Measurements from ENCODE around the gene FER. TPM values are rescaled to one million over a fixed set of nuclear protein-coding genes. Genes with fewer than 3 reads are reported as not detected.
A peak's percentile ranks its signal among the peaks of the same experiment; 100 is the strongest.

FER gene
- total and polyA plus RNA-seq, 12 donors = 1.4 to 21.9 (median 14.9) TPM

DNA sequence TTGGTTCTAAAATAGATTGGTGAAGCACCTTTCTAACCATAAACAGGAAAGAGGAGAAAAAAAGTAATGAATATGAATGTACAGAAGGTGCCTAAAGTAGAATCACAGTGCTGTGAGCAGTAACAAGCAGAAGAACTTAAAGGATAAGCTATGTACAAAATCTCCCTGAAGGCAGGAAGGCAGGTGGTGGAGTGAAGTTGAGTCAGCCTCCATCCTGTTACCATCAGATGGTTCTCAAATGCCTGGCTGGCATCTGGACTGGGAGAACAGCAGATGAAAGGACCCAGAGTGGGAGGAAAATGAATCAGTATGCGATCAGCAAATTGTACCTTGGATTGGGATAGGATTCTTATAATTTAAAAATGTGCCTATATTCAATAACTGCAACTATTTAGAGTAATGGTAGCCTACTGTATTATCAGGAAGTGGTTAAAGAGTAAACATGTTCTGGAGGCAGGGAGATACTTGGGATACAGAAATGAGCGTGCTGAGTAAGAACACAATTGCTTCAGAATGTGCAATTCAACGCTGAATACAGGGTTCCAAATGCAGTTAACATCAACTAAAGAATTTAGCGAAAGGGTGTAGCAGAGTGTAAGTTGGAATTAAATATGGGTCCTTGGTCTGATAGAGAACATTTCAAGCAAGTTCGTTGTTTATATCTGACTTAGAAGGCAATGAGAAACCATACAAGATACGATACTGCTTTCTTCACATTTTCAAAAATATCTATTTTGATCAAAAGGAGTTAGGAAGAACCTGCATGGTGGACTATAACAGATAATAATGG, 21.1 kb upstream of the FER start:
- Histone ChIP-seq H3K27me3 (no peaks in the 10 kb centered on the region), H3K4me3 (peak overlapping the region in 8 of 10 donors; percentile 74 to 96 (median 88)), H3K36me3 (no peaks in the 10 kb centered on the region), H3K27ac (peak overlapping the region in 6 of 10 donors; percentile 94 to 96 (median 94)), H3K9me3 (no peaks in the 10 kb centered on the region), H3K4me1 (peaks cover 0 to 36% (median 6%) of the 10 kb centered on the region in 9 donors)
- WGBS, 2 donors = 84 to 92% methylated on average over 6 of the region's 6 CpGs
- TF ChIP-seq CTCF (IDR thresholded peaks at IDR 0.05) = no peak
- ATAC-seq (no peak), DNase-seq (no peak)
- intact Hi-C loops (cut with DNase I) = loop anchor here in 1 of 10 donors (10.0 kb wide), 1 partner anchor 688 kb away; no protein-coding TSS in a partner anchor

DNA sequence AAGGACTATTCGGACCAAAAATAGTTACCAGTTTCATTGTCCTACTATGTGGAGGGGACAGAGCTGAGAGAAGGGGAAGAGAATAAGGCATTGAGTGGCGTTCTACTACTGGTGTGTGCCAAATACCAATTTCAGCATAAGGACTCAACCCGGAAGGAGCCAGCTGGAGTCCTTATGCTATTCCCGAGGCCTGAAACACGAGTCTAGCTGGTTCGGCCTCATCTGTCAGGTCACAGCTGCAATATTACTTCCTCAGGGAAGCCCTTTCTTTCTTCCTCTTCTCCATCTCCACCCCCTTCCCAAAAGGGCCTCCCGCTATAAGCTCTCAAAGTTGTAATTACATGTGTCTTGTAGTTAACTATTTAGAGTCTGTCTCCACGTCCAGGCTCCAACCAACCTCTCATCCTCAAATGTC, 20.5 kb upstream of the FER start:
- ATAC-seq (peak; percentile 15 to 48 (median 41)), DNase-seq (peak in 1 of 2 donors; percentile 36)
- Histone ChIP-seq H3K4me1 (peaks cover 0 to 36% (median 6%) of the 10 kb centered on the region in 9 donors), H3K4me3 (peak overlapping the region in 9 of 10 donors; percentile 74 to 96 (median 88)), H3K27ac (peak overlapping the region in 9 of 10 donors; percentile 90 to 97 (median 94)), H3K9me3 (no peaks in the 10 kb centered on the region), H3K27me3 (no peaks in the 10 kb centered on the region), H3K36me3 (no peaks in the 10 kb centered on the region)
- intact Hi-C loops (cut with DNase I) = loop anchor here in 1 of 10 donors (10.0 kb wide), 1 partner anchor 688 kb away; no protein-coding TSS in a partner anchor
- WGBS, 2 donors = 18 to 20% methylated on average over 8 of the region's 8 CpGs
- no peak for TF ChIP-seq CTCF (IDR thresholded peaks at IDR 0.05)

- Histone ChIP-seq H3K9me3 (no peaks in the 10 kb centered on the region), H3K4me1 (peaks cover 0 to 36% (median 6%) of the 10 kb centered on the region in 9 donors), H3K27me3 (no peaks in the 10 kb centered on the region), H3K4me3 (peak overlapping the region; percentile 74 to 98 (median 88)), H3K36me3 (no peaks in the 10 kb centered on the region), H3K27ac (peak overlapping the region; percentile 72 to 97 (median 94))
- ATAC-seq = peak; percentile 100
- 0 to 1% methylated on average over 61 of the region's 61 CpGs for WGBS, 2 donors
- DNase-seq = peak; percentile 90 to 93
- peak in 2 of 9 donors; percentile 23 to 40 for TF ChIP-seq CTCF (IDR thresholded peaks at IDR 0.05)
- intact Hi-C loops (cut with DNase I) = loop anchor here in 6 of 10 donors (1.0 to 10.0 kb wide), 5 partner anchors 19 to 687 kb away; partner anchors contain the start of gene FER (in 1 of the 6)
Observed at GRCh38 chr5:108727651-108728565, 19.8 kb upstream of the FER start.

Measured in heart right ventricle (tissue), 16 donors.